NCI-H69 (cell line): ENCODE data around the gene LTBP4.
"Not testable (repeated sequence)": the region's sequence is repeated elsewhere in the genome, so short reads cannot be mapped to it uniquely, and the experiment has no call there.

ENCODE experiments used
- DNase-seq: peaks from one replicate; lab custom pipeline; 2025; lab: John Stamatoyannopoulos, UW

LTBP4 gene

DNA sequence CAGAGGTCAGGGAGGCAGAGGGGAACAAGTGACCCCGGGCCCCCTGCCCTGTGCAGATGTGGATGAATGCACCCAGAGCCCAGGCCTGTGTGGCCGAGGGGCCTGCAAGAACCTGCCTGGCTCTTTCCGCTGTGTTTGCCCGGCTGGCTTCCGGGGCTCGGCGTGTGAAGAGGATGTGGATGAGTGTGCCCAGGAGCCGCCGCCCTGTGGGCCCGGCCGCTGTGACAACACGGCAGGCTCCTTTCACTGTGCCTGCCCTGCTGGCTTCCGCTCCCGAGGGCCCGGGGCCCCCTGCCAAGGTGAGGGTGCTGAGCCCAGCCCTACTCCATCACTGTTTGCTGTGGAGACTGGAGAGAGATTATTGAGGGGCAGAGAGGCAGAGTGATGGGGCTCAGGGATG is 9.9 kb downstream of the LTBP4 start:
- DNase-seq: no peak

- DNase-seq: no peak
Measured at GRCh38 chr19:40611900-40612698, 10.9 kb downstream of the LTBP4 start.

- DNase-seq: peak; percentile 53
Measured at GRCh38 chr19:40612831-40613689, 11.9 kb downstream of the LTBP4 start.

DNA sequence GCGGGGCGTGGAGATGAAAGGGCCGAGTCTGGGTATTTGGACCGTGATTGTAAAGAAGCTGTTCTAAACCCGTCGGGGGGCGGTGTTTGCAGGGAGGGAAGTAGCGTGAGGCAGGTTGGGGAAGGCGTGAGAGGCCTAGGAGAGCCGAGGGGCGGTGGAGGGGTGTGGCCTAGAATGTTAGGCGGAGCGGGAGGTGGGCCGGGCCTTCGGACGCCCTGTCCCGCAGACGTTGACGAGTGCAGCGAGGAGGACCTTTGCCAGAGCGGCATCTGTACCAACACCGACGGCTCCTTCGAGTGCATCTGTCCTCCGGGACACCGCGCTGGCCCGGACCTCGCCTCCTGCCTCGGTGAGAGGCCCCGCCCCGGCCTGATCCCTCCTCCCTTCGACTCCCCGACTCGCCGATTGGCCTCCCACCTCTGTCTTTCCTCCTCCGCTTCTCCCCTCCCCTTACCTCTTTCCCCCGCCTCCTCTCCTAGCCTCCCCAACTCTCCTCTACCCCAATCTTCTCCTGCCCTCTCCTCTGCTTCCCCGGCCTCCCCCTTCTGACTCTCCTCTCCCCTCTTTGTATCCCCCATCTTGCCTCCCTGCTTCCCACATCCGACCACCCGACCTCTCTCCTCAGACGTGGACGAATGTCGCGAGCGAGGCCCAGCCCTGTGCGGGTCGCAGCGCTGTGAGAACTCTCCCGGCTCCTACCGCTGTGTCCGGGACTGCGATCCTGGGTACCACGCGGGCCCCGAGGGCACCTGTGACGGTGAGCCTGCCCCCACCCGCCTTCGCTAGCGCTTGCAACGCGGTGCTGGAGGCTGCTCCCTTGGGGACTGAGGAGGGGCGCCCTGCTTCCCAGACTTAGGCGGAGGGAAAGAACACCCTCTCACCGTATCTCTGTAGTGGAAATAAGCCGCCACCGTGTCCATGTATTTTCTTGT is 12.8 kb downstream of the LTBP4 start:
- DNase-seq: peak; percentile 76

DNA sequence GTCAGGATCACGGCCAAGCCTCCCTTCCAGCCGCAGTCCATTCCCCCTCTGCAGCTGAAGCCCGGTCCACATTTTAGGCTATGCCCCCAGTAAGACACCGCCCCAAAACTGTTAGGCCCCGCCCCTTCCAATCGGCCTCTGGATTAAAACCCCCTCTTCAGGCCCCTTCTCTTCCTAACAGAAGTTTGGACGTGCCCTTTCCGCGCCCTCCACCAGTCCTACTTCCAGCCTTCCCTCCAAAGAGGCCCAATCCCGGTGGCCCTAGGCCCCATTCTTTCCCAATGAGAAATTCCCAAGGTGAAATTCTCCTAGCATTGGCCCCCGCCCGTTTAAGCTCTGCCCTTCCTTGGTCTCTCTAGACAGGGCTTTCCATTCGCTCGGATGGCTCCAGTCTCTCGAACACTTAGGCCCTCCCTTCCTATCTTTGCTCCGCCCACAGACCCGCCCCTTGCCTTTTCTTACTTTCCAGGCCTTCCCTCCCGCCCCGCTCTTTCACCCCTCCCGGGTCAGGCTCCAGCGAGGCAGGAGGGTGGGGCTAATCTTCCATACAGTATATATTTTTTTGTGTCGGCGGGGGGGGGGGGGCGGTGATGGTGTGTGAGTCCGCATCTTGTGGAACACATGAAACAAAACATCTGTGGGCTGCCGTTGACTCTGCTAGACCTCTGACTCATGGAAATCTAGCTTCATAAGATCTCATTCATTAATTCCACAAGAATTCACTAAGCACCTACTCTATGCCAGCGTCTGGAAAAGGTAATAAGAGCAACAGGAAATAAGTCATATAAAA is 13.6 kb downstream of the LTBP4 start:
- peak; percentile 66 for DNase-seq

DNA sequence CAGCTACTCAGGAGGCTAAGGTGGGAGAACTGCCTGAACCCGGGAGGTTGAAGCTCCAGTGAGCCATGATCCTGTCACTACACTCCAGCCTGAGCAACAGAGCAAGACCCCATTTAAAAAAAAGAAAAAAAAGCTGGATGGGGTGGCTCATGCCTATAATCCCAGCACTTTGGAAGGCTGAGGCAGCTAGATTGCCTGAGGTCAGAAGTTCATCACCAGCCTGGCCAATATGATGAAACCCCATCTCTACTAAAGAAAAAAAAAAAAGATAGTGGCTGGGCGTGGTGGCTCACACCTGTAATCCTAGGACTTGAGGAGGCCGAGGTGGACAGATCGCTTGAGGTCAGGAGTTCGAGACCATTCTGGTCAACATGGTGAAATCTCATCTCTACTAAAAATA is 15.0 kb downstream of the LTBP4 start:
- no peak for DNase-seq

DNA sequence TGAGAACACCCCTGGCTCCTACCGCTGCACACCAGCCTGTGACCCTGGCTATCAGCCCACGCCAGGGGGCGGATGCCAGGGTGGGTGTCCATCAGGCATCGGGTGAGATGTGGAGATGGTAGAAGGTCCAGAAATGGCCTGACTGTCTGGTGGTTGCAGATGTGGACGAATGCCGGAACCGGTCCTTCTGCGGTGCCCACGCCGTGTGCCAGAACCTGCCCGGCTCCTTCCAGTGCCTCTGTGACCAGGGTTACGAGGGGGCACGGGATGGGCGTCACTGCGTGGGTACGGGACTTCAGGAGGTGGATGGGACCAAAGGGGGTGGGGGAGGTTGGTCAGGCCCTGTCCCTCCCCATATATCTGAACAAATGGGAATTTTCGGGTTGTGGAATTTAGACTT is 15.8 kb downstream of the LTBP4 start:
- no peak for DNase-seq

GRCh38 chr19:40617961-40618360 is 16.8 kb downstream of the LTBP4 start:
- no peak for DNase-seq

DNA sequence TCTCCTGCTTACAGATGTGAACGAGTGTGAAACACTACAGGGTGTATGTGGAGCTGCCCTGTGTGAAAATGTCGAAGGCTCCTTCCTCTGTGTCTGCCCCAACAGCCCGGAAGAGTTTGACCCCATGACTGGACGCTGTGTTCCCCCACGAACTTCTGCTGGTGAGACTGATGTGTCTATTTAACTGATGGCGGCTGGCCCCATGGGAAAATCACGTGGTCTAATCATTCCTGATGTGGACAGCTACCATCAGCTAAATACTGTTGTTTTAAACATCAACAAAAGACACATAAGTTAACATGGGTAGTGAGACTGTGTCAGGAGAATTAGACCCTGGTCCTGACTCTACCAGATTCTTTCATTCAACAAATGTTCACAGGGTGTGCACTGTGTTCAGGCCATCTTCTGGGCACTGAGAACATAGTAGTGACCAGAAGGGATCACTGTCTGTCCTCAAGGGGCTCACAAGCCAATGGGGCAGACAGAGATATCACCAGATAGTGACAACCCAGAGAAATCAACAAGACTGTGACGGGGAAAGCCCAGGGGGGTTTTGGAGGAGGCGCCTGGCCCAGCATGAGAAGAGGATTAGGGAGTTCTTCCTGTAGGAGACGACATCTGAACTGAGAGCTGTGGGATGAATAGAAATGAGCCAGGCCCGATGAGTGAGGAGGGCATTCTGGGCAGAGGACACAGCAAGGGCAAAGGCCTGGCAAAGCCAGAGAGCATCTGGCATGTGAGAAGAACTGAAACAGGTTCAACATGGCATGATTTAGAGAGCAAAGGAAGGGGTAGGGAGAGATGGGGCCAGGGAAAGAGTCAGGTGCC is 18.4 kb downstream of the LTBP4 start:
- DNase-seq: no peak

GRCh38 chr19:40620161-40620485 is 19.0 kb downstream of the LTBP4 start:
- DNase-seq: no peak

DNA sequence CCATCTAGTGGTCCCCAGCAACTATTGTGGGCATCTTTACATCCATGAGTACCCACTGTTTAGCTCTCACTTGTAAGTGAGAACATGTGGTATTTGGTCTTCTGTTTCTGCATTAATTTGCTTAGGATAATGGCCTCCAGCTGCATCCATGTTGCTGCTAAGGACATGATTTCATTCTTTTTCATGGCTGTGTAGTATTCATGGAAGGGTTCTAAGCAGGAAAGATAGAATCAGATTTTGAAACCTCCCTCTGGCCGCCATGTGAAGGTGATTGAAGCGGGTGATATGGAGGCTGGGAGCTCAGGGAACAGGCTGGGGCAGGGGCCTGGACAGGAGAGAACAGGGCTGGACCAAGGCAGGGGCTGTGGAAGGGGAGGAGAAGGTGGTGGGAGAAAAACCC is 20.1 kb downstream of the LTBP4 start:
- no peak for DNase-seq

DNA sequence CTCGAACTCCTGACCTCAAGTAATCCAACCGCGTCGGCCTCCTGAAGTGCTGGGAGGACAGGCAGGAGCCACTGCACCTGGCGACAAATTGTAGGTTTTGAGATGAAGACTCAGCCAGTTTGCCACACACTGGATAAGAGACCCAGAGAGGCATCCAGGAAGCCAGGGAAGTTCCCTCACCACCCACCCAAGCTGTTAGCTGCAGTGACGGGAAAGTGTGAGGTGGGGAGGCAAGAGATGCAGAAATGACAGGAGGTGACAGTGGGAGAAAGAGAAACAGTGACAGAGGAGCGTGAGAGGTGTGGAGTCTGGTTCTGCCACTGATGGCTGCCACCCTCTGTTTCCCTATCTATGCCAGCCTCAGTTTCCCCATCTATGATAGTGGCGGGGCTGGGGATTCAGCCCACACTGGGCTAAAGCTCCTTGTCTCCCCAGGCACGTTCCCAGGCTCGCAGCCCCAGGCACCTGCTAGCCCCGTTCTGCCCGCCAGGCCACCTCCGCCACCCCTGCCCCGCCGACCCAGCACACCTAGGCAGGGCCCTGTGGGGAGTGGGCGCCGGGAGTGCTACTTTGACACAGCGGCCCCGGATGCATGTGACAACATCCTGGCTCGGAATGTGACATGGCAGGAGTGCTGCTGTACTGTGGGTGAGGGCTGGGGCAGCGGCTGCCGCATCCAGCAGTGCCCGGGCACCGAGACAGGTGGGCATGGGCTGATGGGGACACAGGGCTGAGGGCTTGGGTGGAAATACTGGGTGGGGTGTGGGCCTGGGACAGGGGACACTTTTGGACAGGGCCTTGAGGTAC is 21.0 kb downstream of the LTBP4 start:
- no peak for DNase-seq

GRCh38 chr19:40622773-40623075 is 21.6 kb downstream of the LTBP4 start:
- DNase-seq: no peak

- DNase-seq: peak; percentile 92
Measured at GRCh38 chr19:40623403-40624251, 22.5 kb downstream of the LTBP4 start.

GRCh38 chr19:40624369-40625153 is 23.4 kb downstream of the LTBP4 start:
- DNase-seq: not testable (repeated sequence)

- no peak for DNase-seq
Measured at GRCh38 chr19:40625406-40626120, 24.4 kb downstream of the LTBP4 start.

- no peak for DNase-seq
Measured at GRCh38 chr19:40626918-40627317, 25.7 kb downstream of the LTBP4 start.
